Endothelial cell of umbilical vein (primary cell): ENCODE data around the gene SH3TC2. TPM values are rescaled to one million over a fixed set of nuclear protein-coding genes. Genes with fewer than 3 reads are reported as not detected.

Experiments
- BruUV-seq: library from RNA; stranded (reverse); fragments of 400-500 nt; replicated peaks from 2 replicates; lab custom pipeline; 2021; lab: Mats Ljungman, UMichigan
- CTCF ChIA-PET: fragments of 300-600, 350-600 bp; sonication (Branson Sonifier 250); formaldehyde crosslinking; loops from one replicate; lab custom pipeline; 2021; ENCODE audit warnings: antibody characterized with exemption, inconsistent platforms; lab: Charles Lee
- POLR2A ChIA-PET: fragments of 300-600, 350-600 bp; sonication (Branson Sonifier 250); formaldehyde crosslinking; loops from one replicate; lab custom pipeline; 2021; ENCODE audit warnings: antibody characterized with exemption, inconsistent platforms; lab: Charles Lee
- DNase-seq: peaks from one replicate; pipeline ENCODE4 v3.0.0-alpha.2; 2011; ENCODE audit warnings: low read depth, low spot score
- FAIRE-seq: peaks from 2 replicates; lab custom pipeline; 2011; peaks lifted over from hg19 to GRCh38; lab: Jason Lieb, UNC
- H2AFZ ChIP-seq: 2 replicates; pipeline ENCODE4 v1.6.0; 2012; ENCODE audit warnings: low read depth, low read length, control low read depth, inconsistent platforms
- H3K27ac ChIP-seq: 2 replicates; pipeline ENCODE4 v1.5.1; 2011; ENCODE audit warnings: low read depth, mild to moderate bottlenecking, control low read depth, low read length, moderate library complexity; ENCODE audit not compliant: insufficient read depth
- H3K27me3 ChIP-seq, 2 experiments: 2 replicates each; pipeline versions ENCODE4 v1.6.0 to v1.6.1; 2011; ENCODE audit warnings: low read length in 2 of 2, mixed read lengths in 1 of 2; ENCODE audit not compliant: control insufficient read depth in 2 of 2, insufficient read depth in 2 of 2
- H3K36me3 ChIP-seq, 2 experiments: 2 replicates in 1 of 2; 3 replicates in 1 of 2; pipeline ENCODE4 v1.5.1; 2011; ENCODE audit warnings: low read length in 2 of 2, mild to moderate bottlenecking in 1 of 2, moderate library complexity in 1 of 2; ENCODE audit not compliant: control insufficient read depth in 2 of 2, insufficient read depth in 2 of 2; ENCODE audit errors: extremely low read depth in 1 of 2
- H3K4me1 ChIP-seq: 3 replicates; pipeline ENCODE4 v1.5.1; 2011; ENCODE audit warnings: mild to moderate bottlenecking, low read length; ENCODE audit not compliant: control insufficient read depth, insufficient read depth; ENCODE audit errors: extremely low read depth
- H3K4me2 ChIP-seq: 2 replicates; pipeline ENCODE4 v1.6.1; 2011; ENCODE audit warnings: low read length, control low read depth, mixed read lengths; ENCODE audit not compliant: insufficient read depth
- H3K4me3 ChIP-seq, 3 experiments: fragments of 200-600 bp in 1 of 3; sonication (generic), shearing (Covaris generic) in 1 of 3; replicated peaks in 1 of 3; 2 replicates each; pipeline ENCODE4 v1.5.1; 2011 to 2016; ENCODE audit warnings: control low read depth in 3 of 3, low read length in 3 of 3, mild to moderate bottlenecking in 2 of 3, inconsistent platforms in 1 of 3, low read depth in 1 of 3, moderate library complexity in 1 of 3; ENCODE audit not compliant: insufficient read depth in 1 of 3
- H3K79me2 ChIP-seq: 2 replicates; pipeline ENCODE4 v1.6.0; 2012; ENCODE audit warnings: low read length, inconsistent platforms; ENCODE audit not compliant: control insufficient read depth, insufficient read depth
- H3K9ac ChIP-seq: replicated peaks from 2 replicates; pipeline ENCODE3; 2011; ENCODE audit warnings: low read length, control low read depth; ENCODE audit not compliant: insufficient read depth; ENCODE audit errors: extremely low read depth
- H3K9me1 ChIP-seq: replicated peaks from 3 replicates; pipeline ENCODE4 v1.6.0; 2011; ENCODE audit warnings: mild to moderate bottlenecking, low read length; ENCODE audit not compliant: control insufficient read depth, insufficient read depth; ENCODE audit errors: extremely low read depth
- H3K9me3 ChIP-seq: replicated peaks from 2 replicates; pipeline ENCODE4 v1.5.1; 2012; ENCODE audit warnings: low read length, inconsistent platforms; ENCODE audit not compliant: control insufficient read depth, insufficient read depth
- H4K20me1 ChIP-seq: replicated peaks from 2 replicates; pipeline ENCODE3; 2011; ENCODE audit warnings: mild to moderate bottlenecking, low read length; ENCODE audit not compliant: control insufficient read depth, insufficient read depth; ENCODE audit errors: extremely low read depth
- CTCF ChIP-seq, 2 donors: IDR thresholded peaks; 1 replicate in 1 of 2; 2 replicates in 1 of 2; pipeline ENCODE4 v1.5.1; 2011; ENCODE audit warnings: low read length in 2 of 2, mild to moderate bottlenecking in 2 of 2, moderate library complexity in 2 of 2, control low read depth in 1 of 2, inconsistent platforms in 1 of 2, low read depth in 1 of 2; ENCODE audit not compliant: insufficient read depth in 1 of 2; ENCODE audit errors: extremely low read depth in 1 of 2
- EZH2 ChIP-seq: IDR thresholded peaks from 2 replicates; pipeline ENCODE4 v1.6.1; 2012; ENCODE audit warnings: borderline replicate concordance, low read depth, mild to moderate bottlenecking, moderate library complexity, low read length, inconsistent platforms; ENCODE audit not compliant: severe bottlenecking
- FOS ChIP-seq: IDR thresholded peaks from 2 replicates; pipeline ENCODE4 v1.6.1; 2011; ENCODE audit warnings: mild to moderate bottlenecking, low read length, moderate library complexity, borderline replicate concordance; ENCODE audit not compliant: insufficient read depth
- GATA2 ChIP-seq: IDR thresholded peaks from 2 replicates; pipeline ENCODE4 v1.7.0; 2011; ENCODE audit warnings: low read depth, mild to moderate bottlenecking, moderate library complexity, mixed read lengths, low read length; ENCODE audit not compliant: insufficient read length, insufficient read depth
- JUN ChIP-seq: IDR thresholded peaks from 2 replicates; pipeline ENCODE4 v1.6.1; 2011; ENCODE audit warnings: borderline replicate concordance, low read depth; ENCODE audit not compliant: insufficient read length, insufficient read depth
- MAX ChIP-seq: IDR thresholded peaks from 2 replicates; pipeline ENCODE4 v1.6.1; 2011; ENCODE audit not compliant: insufficient read depth, insufficient read length
- MYC ChIP-seq: IDR thresholded peaks from one replicate; pipeline ENCODE4 v1.6.1; 2011; ENCODE audit warnings: mild to moderate bottlenecking, low read depth, low read length
- POLR2A ChIP-seq: IDR thresholded peaks from 2 replicates; pipeline ENCODE4 v1.6.1; 2012; ENCODE audit warnings: low read depth, mild to moderate bottlenecking, control low read depth, low read length
- POLR2AphosphoS5 ChIP-seq: IDR thresholded peaks from 2 replicates; pipeline ENCODE4 v1.6.1; 2012; ENCODE audit warnings: low read depth, mild to moderate bottlenecking, control low read depth, low read length, moderate library complexity; ENCODE audit not compliant: insufficient read depth
- dilution Hi-C: fragments of 300-500 bp; cut with MboI; formaldehyde crosslinking; loops from one replicate; pipeline ENCODE4 v1.15.0; 2019; ENCODE audit warnings: low sequenced_read_pairs; ENCODE audit not compliant: extremely low pct_ligation_motif_present
- intact Hi-C: fragments of 100-400 bp; cut with micrococcal nuclease; formaldehyde crosslinking; loops from one replicate; pipeline ENCODE4 v1.10.0; 2022
- polyA plus RNA-seq, 4 experiments: library from polyadenylated mRNA; depleted of rRNA in 3 of 4; stranded (reverse) in 3 of 4; unstranded in 1 of 4; fragments of >200 nt; gene quantifications; 2 replicates each; pipeline versions ENCODE4 v1.2.1 to v1.2.3, GENCODE V29; 2011 to 2012; ENCODE audit warnings: missing spikeins in 1 of 4
- total RNA-seq: library from RNA; stranded (reverse); gene quantifications from 2 replicates; pipeline ENCODE4 v1.2.3, GENCODE V29; 2021

SH3TC2 gene
- total and polyA plus RNA-seq, 2 donors (not counting 3 experiments of a cell fraction or from before 2014, with no cell fraction given) = 0.91 to 4.3 TPM

- peaks cover 44% of the 10 kb centered on the region for H3K4me1 ChIP-seq
- intact Hi-C loops = loop anchor here (5.0 kb wide), 2 partner anchors 574 to 589 kb away; partner anchors contain the start of gene FBXO38
- no peak for DNase-seq
Observed at GRCh38 chr5:148970876-148971275, 92.0 kb downstream of the SH3TC2 start.

More at GRCh38 chr5:148970876-148971275, 92.0 kb downstream of the SH3TC2 start:
- Histone ChIP-seq H3K79me2 (no peaks in the 10 kb centered on the region), H3K4me2 (no peak overlapping the region), H3K27ac (no peak overlapping the region), H3K4me3 (no peak overlapping the region), H3K27me3 (no peaks in the 10 kb centered on the region), H3K9me3 (no peaks in the 10 kb centered on the region), H2AFZ (no peak overlapping the region), H3K9me1 (no peaks in the 10 kb centered on the region), H4K20me1 (no peaks in the 10 kb centered on the region), H3K9ac (no peak overlapping the region), H3K36me3 (no peaks in the 10 kb centered on the region)
- FAIRE-seq = no peak
- dilution Hi-C loops = no loop called here
- TF ChIP-seq POLR2AphosphoS5 (no peak), CTCF (IDR thresholded peaks at IDR 0.05; ENCODE audit: extremely low read depth in 1 of 2, insufficient read depth in 1 of 2, low read depth in 1 of 2, low read length in 2 of 2) (no peak), JUN (no peak), EZH2 (no peak), GATA2 (no peak), MYC (no peak), POLR2A (no peak), MAX (no peak), FOS (no peak)
- POLR2A ChIA-PET = no interaction called here
- BruUV-seq = no TSS peak
- CTCF ChIA-PET = interaction anchor here (5.4 kb wide), 1 partner anchor 12 kb away, joined by 55 read pairs; no protein-coding TSS in a partner anchor
